Brain microvascular endothelial cell (primary cell): ENCODE measurements around the gene RCBTB2.

Experiments
- DNase-seq: peaks from one replicate; pipeline ENCODE4 v3.0.0-alpha.2; 2020
- H3K27ac ChIP-seq: fragments of 250-450 bp; sonication (Bioruptor Pico); 2 replicates; pipeline ENCODE4 v1.5.1; 2020; ENCODE audit warnings: mild to moderate bottlenecking, moderate library complexity
- H3K27me3 ChIP-seq: fragments of 250-450 bp; sonication (Bioruptor Pico); replicated peaks from 2 replicates; pipeline ENCODE4 v1.5.1; 2020; ENCODE audit warnings: mild to moderate bottlenecking
- H3K36me3 ChIP-seq: fragments of 250-450 bp; sonication (Bioruptor Pico); replicated peaks from 2 replicates; pipeline ENCODE4 v1.5.1; 2020; ENCODE audit warnings: mild to moderate bottlenecking
- H3K4me3 ChIP-seq: 2 replicates; pipeline ENCODE4 v1.5.1; 2011; ENCODE audit warnings: low read depth, mild to moderate bottlenecking, control low read depth, low read length, moderate library complexity
- CTCF ChIP-seq: IDR thresholded peaks from 2 replicates; pipeline ENCODE4 v1.5.1; 2011; ENCODE audit warnings: low read depth, mild to moderate bottlenecking, moderate library complexity, low read length, control low read depth, inconsistent platforms; ENCODE audit errors: missing control alignments
- in situ Hi-C: cut with HindIII; loops from 2 replicates; pipeline ENCODE4 v1.10.0; 2017; ENCODE audit warnings: low sequenced_read_pairs, low pct_ligation_motif_present

Gene RCBTB2

GRCh38 chr13:48489666-48490065 lies 43.2 kb downstream of the RCBTB2 start:
- Histone ChIP-seq H3K36me3 (no peaks in the 10 kb centered on the region), H3K27ac (no peak overlapping the region)
- DNase-seq = no peak

DNA sequence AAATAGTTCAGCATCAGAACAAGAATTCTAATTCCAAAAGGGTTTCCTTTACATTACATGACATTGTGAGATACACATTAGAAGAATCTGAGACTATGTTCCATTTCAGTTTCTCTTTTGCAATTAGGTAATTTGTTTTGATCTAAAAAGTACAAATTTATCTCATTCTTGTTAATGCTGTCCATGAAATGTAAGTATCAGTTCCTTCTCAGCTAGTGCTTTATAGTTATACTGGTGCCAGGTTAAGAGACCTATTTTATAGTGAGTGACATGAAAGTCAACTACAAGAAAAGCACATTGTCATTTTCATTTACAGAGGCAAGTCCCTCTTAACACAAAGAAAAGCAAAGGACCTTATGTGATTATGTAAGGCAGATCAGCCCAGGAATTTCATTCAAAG lies 43.9 kb downstream of the RCBTB2 start:
- no peak for TF ChIP-seq CTCF
- no peaks in the 10 kb centered on the region for H3K27me3 ChIP-seq
- no peak overlapping the region for H3K27ac ChIP-seq
- in situ Hi-C loops = no loop called here
- H3K36me3 ChIP-seq = no peaks in the 10 kb centered on the region
- H3K4me3 ChIP-seq = no peak overlapping the region
- no peak for DNase-seq

More at GRCh38 chr13:48489666-48490065, 43.2 kb downstream of the RCBTB2 start:
- no peaks in the 10 kb centered on the region for H3K27me3 ChIP-seq
- TF ChIP-seq CTCF = no peak
- in situ Hi-C loops = no loop called here
- no peak overlapping the region for H3K4me3 ChIP-seq

GRCh38 chr13:48487968-48488367 lies 44.9 kb downstream of the RCBTB2 start:
- in situ Hi-C loops = no loop called here
- no peak for DNase-seq
- Histone ChIP-seq H3K27me3 (no peaks in the 10 kb centered on the region), H3K4me3 (no peak overlapping the region), H3K36me3 (no peaks in the 10 kb centered on the region), H3K27ac (no peak overlapping the region)
- TF ChIP-seq CTCF = no peak

DNA sequence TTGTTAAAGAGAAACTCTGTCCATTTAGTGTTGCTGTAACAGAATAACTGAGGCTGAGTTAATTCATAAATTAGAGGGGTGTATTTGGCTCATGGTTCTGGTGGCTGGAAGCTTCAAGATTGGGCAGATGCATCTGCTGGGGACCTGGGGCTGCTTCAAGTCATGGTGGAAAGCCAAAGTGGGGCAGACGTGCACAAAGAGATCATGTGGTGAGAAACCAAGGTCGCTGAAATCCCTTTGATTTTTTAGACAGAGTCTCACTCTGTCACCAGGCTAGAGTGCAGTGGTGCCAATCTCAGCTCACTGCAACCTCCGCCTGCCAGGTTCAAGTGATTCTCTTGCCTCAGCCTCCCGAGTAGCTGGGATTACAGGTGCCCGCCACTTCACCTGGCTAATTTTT lies 46.0 kb downstream of the RCBTB2 start:
- H3K27ac ChIP-seq = no peak overlapping the region
- H3K4me3 ChIP-seq = no peak overlapping the region
- H3K36me3 ChIP-seq = no peaks in the 10 kb centered on the region
- no peaks in the 10 kb centered on the region for H3K27me3 ChIP-seq
- in situ Hi-C loops = no loop called here
- no peak for TF ChIP-seq CTCF
- no peak for DNase-seq

DNA sequence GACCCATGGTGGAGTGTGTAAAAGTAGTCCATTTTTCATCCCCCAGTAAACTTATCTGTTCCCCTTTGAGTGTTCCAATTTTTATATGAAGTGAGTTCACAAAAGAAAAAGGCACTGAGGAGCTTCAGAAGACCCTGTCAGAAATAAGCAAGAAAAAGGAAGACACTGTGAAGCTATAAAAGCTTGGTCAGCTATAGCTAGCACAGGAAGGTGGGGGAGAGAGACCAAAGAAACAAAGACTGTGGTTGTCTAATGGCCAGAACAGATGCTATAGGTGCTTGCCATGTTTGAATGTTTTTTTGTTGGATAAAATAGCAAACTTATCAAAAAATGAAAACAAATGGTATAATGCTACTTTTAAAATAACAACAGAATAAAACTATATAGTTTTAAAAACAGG lies 46.5 kb downstream of the RCBTB2 start:
- Histone ChIP-seq H3K27me3 (no peaks in the 10 kb centered on the region), H3K36me3 (no peaks in the 10 kb centered on the region), H3K27ac (no peak overlapping the region), H3K4me3 (no peak overlapping the region)
- no peak for TF ChIP-seq CTCF
- in situ Hi-C loops = no loop called here
- DNase-seq = no peak

DNA sequence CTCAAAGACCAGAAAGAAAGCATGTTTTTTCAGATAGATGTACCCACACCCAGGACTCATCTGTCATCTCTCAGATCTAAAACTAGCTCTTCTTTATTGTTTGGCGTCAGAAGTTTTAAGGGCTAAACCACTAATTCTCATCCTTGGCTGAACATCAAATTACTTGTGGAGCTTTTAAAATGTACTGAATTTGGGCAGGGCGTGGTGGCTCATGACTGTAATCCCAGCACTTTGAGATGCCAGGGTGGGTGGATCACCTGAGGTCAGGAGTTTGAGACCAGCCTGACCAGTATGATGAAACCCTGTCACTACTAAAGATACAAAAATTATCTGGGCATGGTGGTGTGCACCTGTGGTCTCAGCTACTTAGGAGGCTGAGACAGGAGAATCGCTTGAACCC lies 47.4 kb downstream of the RCBTB2 start:
- no peak overlapping the region for H3K4me3 ChIP-seq
- no peak for DNase-seq
- TF ChIP-seq CTCF = no peak
- H3K36me3 ChIP-seq = no peaks in the 10 kb centered on the region
- H3K27me3 ChIP-seq = no peaks in the 10 kb centered on the region
- in situ Hi-C loops = no loop called here
- no peak overlapping the region for H3K27ac ChIP-seq
